ENCODE measurements around the gene COL21A1. TPM values are rescaled to one million over a fixed set of nuclear protein-coding genes. Genes with fewer than 3 reads are reported as not detected.

Gene COL21A1
- total RNA-seq, 3 donors from 2014 or later = 0.80 to 2.9 (median 1.5) TPM

DNA sequence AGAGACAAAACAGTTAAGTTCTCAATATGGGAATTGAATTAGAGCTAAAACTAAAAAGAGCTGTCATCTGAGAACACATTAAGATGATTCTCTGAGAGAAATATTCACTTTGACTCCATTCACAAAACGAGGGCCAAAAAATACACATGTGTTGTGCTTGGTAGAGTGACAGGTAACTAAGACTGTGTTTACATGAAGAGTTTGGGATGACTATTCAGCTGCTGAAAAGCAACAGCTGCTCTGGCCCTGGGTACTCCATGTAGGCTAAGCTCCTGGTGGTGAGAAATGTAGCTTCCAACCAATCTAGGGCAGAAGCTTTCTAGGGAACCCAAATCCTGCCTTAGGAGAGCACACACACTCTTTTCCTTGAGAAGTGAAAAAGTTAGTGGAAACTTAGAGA lies 184.5 kb downstream of the COL21A1 start:
- no peaks in the 10 kb centered on the region for H3K4me1 ChIP-seq
- H3K27ac ChIP-seq = no peak overlapping the region
- DNase-seq (ENCODE audit: low spot score in 2 of 2) = no peak
- H3K27me3 ChIP-seq = no peaks in the 10 kb centered on the region
- H3K4me3 ChIP-seq = no peak overlapping the region
- no peaks in the 10 kb centered on the region for H3K36me3 ChIP-seq
- intact Hi-C loops (cut with DNase I; ENCODE audit: low total_unique reads) = no loop called here
- no peak for TF ChIP-seq POLR2A (IDR thresholded peaks at IDR 0.05)
- TF ChIP-seq, protein P1, sequence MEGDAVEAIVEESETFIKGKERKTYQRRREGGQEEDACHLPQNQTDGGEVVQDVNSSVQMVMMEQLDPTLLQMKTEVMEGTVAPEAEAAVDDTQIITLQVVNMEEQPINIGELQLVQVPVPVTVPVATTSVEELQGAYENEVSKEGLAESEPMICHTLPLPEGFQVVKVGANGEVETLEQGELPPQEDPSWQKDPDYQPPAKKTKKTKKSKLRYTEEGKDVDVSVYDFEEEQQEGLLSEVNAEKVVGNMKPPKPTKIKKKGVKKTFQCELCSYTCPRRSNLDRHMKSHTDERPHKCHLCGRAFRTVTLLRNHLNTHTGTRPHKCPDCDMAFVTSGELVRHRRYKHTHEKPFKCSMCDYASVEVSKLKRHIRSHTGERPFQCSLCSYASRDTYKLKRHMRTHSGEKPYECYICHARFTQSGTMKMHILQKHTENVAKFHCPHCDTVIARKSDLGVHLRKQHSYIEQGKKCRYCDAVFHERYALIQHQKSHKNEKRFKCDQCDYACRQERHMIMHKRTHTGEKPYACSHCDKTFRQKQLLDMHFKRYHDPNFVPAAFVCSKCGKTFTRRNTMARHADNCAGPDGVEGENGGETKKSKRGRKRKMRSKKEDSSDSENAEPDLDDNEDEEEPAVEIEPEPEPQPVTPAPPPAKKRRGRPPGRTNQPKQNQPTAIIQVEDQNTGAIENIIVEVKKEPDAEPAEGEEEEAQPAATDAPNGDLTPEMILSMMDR (IDR thresholded peaks at IDR 0.05) = no peak
- no peak for TF ChIP-seq POLR2AphosphoS5 (IDR thresholded peaks at IDR 0.05)
- H3K9me3 ChIP-seq = no peaks in the 10 kb centered on the region

DNA sequence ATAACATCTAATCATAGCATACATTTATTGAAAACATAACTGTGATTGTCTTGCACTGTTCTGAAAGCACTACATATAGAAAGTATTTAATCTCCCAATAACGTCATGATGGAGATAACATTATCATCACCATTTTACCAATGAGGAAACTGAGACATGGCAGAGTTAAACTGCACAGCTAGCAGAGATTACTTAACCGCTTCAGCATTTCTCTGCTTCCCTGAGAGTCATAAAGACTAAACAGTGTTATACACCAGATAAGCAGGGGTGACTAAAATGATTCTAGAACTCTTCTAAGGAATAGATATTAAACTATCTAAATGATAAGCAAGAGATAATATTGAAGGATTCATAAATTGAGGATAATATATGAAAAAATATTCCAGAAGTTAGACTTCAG lies 188.7 kb downstream of the COL21A1 start:
- Histone ChIP-seq H3K36me3 (no peaks in the 10 kb centered on the region), H3K27me3 (no peaks in the 10 kb centered on the region), H3K27ac (no peak overlapping the region), H3K4me3 (no peak overlapping the region), H3K9me3 (no peaks in the 10 kb centered on the region), H3K4me1 (no peaks in the 10 kb centered on the region)
- no peak for DNase-seq (ENCODE audit: low spot score in 2 of 2)
- intact Hi-C loops (cut with DNase I; ENCODE audit: low total_unique reads) = no loop called here
- TF ChIP-seq POLR2A (IDR thresholded peaks at IDR 0.05) = no peak
- TF ChIP-seq, protein P1 (IDR thresholded peaks at IDR 0.05) = no peak
- TF ChIP-seq POLR2AphosphoS5 (IDR thresholded peaks at IDR 0.05) = no peak

GRCh38 chr6:56055081-56055704 lies 192.2 kb downstream of the COL21A1 start:
- Histone ChIP-seq H3K27ac (no peak overlapping the region), H3K27me3 (no peaks in the 10 kb centered on the region), H3K4me1 (no peaks in the 10 kb centered on the region), H3K4me3 (no peak overlapping the region), H3K36me3 (no peaks in the 10 kb centered on the region), H3K9me3 (no peaks in the 10 kb centered on the region)
- intact Hi-C loops (cut with DNase I; ENCODE audit: low total_unique reads) = no loop called here
- DNase-seq (ENCODE audit: low spot score in 2 of 2) = no peak
- TF ChIP-seq, protein P1 (IDR thresholded peaks at IDR 0.05) = no peak
- TF ChIP-seq POLR2AphosphoS5 (IDR thresholded peaks at IDR 0.05) (no peak), POLR2A (IDR thresholded peaks at IDR 0.05) (no peak)

- DNase-seq (ENCODE audit: low spot score in 2 of 2) = no peak
- intact Hi-C loops (cut with DNase I; ENCODE audit: low total_unique reads) = no loop called here
- no peaks in the 10 kb centered on the region for H3K36me3 ChIP-seq
- H3K4me1 ChIP-seq = no peaks in the 10 kb centered on the region
- H3K4me3 ChIP-seq = no peak overlapping the region
- H3K9me3 ChIP-seq = no peaks in the 10 kb centered on the region
- TF ChIP-seq POLR2AphosphoS5 (IDR thresholded peaks at IDR 0.05) = no peak
- TF ChIP-seq POLR2A (IDR thresholded peaks at IDR 0.05) = no peak
- TF ChIP-seq, protein P1 (IDR thresholded peaks at IDR 0.05) = no peak
- no peak overlapping the region for H3K27ac ChIP-seq
- H3K27me3 ChIP-seq = no peaks in the 10 kb centered on the region
Measured at GRCh38 chr6:56051202-56051598, 196.2 kb downstream of the COL21A1 start.

GRCh38 chr6:56050530-56051201 lies 196.7 kb downstream of the COL21A1 start:
- no peaks in the 10 kb centered on the region for H3K27me3 ChIP-seq
- H3K27ac ChIP-seq = no peak overlapping the region
- no peaks in the 10 kb centered on the region for H3K9me3 ChIP-seq
- H3K4me1 ChIP-seq = no peaks in the 10 kb centered on the region
- no peaks in the 10 kb centered on the region for H3K36me3 ChIP-seq
- intact Hi-C loops (cut with DNase I; ENCODE audit: low total_unique reads) = no loop called here
- TF ChIP-seq, protein P1 (IDR thresholded peaks at IDR 0.05) = no peak
- TF ChIP-seq POLR2AphosphoS5 (IDR thresholded peaks at IDR 0.05) (no peak), POLR2A (IDR thresholded peaks at IDR 0.05) (no peak)
- DNase-seq (ENCODE audit: low spot score in 2 of 2) = no peak
- H3K4me3 ChIP-seq = no peak overlapping the region

All from breast epithelium (tissue), 4 donors.